CD1c-positive myeloid dendritic cell (primary cell): ENCODE data around the gene OR2AE1.

ENCODE experiments used
- DNase-seq: peaks from one replicate; pipeline ENCODE4 v3.0.0-alpha.2; 2016; ENCODE audit errors: extremely low spot score

OR2AE1 gene

DNA sequence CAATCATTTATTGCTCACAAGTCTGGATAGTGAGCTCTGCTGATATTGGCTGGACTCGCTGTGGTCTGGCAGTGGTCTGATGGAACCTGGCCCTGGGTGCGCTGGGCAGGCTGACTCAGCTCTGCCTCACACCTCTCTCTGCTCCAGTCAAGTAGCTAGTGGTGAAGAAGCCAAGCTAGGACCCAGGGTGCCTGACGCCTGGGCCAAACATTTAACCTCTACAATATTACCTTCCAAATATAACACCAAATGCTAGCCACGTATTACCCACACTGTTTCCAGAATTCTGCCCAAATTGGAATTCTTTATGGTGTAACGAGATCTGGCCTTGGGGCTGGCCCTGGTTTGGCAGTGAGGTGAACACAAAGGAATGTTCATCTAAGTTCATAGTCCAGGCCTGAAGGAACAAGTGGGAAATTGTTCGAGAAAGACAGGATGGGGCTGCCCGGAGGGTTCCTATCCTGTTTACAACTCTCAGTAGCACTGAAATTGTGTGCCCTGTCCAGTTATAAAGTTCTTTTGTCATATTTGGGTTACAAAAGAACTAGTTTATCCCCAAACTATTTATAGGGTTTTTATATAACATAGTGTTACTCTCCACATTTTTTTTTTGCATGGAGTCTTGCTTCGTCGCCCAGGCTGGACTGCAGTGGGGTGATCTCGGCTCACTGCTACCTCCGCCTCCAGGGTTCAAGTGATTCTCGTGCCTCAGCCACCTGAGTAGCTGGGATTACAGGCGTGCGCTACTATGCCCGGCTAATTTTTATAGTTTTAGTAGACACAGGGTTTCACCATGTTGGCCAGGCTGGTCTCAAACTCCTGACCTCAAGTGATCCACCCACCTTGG, 16.3 kb downstream of the OR2AE1 start:
- DNase-seq: no peak

DNA sequence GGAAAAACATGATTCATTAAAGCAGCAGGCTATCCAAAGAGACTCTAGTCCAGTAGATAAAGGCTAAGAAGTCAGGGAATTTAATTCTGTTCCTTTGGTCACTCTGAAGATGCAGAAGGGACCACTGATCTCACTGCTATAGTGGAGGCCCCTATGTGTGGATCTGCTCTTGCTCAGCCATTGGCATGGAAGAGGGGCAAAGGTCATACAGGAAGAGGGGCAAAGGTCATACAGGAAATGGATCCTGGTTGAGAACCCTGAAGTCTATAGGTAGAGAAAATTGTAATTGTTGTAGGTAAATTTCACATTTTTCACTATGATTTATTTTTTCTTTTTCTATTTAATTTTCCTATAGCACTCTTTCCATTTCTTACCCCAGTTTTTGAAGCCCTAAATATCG, 21.6 kb downstream of the OR2AE1 start:
- DNase-seq: no peak

DNA sequence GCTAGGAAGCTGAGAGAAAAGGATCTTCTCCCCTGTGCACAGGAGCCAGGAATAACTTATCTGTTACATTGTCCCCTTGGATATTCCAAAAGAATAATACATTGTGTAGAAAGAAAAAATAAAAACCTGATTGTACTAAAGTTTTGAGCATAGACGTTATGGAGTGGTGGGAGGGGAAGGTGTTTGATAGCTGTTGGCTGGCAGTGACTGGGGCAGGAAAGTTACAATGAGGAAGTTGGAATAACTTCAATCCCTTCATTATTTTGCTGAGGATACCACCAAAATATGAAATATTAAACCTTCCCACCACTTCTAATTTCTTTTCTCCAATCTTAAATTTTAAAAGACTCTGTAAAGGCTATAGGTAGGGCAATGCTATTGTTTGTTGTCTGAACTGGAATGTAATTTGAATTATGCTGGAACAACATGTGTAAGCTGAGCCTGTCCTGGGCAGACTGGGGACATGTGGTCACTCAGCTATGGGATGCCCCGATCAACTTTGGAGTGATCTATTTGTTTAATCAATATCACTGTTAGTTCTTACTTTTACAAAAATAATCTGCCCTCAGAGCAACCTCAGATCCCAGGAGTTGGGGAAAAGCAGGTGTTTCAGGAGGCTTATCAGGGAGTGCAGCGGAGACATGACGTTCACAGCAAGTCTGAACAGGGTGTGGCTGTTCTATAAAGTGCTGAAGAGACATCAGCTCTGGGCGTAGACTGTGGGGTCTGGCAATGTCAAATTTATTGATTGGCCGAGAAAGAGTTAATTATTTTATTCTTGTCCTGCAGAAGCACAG, 28.2 kb downstream of the OR2AE1 start:
- no peak for DNase-seq

DNA sequence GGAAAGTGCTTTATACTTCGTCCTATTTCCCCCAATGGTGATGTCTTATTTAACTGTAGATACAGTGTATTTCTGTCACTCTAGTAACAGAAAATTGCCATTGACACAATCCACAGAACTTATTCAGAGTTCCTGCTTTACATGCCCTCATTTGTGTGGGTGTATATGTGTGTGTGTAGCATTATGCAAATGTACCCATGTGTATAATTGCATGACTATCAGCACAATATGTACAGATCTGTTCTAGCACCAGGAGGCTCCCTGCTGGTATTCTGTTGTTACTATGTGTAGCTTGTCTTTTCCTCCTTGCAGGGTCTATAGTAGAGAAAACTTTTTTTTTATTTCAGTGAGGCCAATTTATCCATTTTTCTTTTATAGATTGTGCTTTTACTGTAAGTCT, 32.5 kb downstream of the OR2AE1 start:
- peak; percentile 9 for DNase-seq

DNA sequence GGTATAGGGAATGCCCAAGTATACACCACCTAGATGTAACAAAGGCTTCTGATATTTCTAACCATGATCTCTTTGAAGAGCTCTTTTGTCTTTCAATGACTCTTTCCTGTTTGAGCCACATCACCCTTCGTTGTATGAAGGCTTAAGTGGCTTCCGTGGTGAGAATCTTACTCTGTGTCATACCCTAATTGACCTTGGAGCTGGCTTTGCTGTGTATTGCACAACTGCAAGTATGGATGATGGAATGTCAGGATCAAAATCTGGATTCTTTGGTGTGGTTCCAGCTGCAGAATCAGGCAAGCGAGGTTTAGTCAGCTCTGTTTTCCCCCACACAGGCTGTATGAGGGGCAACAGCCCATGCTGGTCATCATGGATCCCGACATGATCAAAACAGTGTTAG, 33.0 kb downstream of the OR2AE1 start:
- DNase-seq: no peak

DNA sequence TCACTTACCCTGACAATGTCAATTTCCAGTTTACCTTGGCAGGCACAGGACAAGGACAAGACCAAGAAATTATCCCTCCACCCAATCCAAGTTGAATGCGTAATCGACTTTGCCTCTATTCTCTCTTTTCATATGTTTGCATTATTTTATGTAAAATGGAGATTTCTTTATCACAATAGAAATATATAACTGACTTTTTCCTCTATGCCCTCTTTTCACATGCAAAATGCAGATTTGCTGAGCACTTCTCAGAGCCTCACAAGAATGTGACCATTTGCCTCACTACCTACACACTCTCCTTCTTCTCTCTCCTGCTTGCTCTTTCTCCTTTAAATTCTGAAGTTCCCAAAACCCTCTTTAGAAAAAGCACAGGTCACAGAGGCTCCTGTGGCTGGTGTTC, 33.9 kb downstream of the OR2AE1 start:
- no peak for DNase-seq

DNA sequence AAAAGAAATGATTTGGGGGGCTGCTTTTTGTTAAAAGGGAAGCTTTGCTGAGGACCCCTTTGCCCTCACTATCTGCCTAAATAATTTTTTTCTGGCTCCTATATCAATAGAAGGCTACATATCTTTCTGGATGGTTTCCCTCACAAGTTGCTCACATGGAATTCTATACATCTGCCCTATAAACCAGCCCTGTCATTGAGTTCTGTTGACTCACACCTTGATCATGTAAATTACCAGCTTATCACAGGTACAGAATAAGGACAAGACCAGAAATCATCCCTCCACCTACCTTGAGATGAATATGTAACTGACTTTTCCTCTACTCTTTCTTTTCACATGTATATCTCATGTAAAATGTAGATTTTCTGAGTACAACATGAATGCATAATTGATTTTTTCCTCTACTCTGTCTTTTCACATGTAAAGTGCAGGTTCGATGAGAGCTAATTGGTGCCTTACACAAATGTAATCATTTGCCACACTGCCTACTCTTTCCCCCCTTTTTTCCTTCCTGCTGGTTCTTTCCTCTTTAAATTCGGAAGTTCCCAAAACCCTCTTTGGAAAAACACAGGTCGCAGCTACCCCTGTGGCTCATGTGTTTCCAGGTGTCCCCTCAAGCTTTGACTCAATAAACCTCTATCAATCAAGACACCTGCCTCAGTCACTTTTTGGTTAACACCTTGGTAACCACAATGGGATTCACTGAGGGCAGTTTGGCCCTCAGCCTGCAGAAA, 36.5 kb downstream of the OR2AE1 start:
- DNase-seq: no peak

DNA sequence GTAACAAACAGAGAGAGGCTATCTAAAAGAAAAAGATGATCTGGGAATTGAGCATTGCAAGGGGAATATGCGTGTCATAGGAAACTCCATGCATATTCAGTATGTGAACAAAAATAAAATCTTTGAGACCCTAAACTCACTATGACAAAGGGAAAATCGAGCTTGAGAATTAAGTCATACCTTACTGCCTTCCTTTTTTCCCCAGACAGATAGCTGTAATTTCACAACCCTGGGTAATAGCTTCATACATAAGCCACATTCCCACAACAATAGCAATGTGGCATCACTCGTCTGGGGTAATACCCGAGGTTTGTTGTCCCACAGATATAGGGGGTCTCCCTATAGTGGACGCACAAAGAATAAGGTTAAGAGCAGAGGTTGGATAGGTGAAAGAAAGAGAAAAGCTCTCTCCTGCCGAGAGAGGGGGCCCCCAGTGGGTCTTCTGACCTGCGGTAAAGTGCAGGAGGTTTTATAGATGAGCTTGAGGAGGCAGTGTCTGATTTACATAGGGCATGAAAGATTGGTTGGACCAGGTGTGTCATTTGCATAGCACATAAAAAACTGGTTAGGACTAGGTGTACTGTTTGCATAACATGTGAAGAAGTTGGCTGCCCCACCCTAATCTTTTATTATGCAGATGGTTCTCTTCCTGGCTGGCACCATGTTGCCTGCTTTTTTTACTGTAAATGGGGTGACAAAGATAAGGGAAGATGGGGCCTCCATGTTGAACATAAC, 37.4 kb downstream of the OR2AE1 start:
- no peak for DNase-seq

DNA sequence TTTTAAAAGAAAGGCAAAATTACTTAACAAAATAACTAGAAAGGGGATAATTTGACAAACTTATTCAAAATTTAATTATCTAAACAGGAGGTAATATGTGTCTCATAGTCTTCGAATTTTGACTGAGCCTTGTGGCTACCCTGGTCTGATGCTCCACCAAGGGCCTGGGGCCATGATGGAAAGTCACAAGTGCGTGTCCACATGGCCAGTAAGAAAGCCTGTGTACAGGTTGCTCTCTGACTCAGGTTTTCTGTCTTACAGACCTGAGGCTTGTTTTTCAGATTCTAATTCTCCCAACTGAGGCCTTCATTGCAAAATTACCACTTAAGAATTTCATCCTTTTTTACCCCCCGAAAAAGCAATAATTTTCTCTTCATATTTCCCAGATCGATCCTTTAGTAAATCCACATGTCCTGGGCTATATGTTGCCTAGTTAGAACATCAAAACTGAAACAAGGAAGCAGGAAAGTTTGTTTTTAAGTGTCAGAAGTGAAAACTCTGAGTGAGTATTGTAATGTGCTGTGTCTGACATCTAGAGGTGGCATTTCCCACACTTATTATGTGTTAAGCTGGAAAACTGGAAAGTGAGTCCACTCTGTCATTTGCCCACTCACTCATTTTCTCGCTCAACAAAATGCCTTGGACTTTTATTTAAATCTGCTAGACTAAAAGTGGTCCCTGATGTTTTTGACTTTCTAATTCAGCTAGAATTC, 39.0 kb downstream of the OR2AE1 start:
- no peak for DNase-seq

DNA sequence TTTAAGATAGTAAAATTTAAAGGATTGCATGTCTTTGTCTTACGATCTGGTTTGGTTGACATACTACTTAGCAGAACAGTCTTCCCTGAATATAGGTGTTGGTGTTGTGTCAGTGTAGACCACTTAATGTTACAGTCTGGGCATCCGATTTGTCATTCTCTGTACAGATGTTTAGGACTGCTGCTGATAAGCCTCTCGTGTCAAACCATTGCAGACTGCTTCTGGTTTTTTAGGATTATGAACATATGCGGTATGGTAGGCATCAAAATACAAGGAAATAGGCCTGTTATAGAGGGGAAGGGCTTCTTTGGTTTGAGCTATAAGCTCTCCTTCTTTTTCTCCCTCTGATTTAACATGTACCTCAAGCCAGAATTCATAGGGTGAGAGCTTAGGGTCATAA, 41.6 kb downstream of the OR2AE1 start:
- DNase-seq: no peak

DNA sequence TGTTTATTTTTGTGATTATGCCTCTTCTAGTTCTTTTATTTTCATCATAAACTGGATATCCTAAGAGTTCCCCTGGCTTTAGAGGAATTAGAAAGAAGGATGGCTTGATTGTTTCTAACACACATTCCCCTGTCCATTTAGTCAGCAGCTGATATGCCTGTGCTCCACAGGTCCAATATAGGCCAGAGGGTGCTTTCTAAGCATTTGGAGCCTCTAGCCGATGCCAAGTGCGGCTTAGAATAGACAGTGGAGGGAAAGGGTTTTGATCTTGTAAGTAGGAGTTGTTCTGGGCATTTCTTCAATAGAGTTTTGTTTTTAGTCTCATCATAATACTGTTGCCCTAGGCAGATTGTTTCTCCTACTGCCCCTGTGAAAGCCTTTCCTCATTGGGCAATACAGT, 42.5 kb downstream of the OR2AE1 start:
- no peak for DNase-seq

DNA sequence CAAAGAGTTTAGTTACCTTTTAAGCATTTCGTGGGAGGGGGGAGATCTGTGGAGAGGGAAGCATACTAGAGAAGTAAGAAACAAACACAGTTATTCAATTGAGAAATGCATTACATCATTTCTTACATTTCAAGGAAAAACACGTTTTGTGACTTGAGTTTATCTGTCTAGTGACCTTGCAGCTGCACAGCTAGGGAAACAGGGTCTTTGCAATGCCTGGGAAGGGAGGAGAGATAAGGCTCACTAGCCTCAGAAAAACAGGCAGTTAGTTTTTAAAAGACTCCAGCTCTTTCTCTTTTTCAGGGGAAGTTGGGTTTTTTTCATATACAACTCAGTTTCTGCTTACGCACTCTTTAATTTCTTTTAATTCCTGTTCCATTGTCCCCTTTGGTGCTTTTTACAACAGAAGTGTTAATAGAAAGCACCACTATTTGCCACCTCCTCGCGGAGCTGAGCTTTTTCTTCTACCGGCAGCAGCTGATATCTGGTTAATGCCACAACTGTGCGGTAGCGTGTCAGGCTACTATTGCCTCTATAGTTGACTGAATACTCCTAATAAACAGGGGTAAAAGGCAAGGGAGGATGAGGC, 43.5 kb downstream of the OR2AE1 start:
- no peak for DNase-seq

DNA sequence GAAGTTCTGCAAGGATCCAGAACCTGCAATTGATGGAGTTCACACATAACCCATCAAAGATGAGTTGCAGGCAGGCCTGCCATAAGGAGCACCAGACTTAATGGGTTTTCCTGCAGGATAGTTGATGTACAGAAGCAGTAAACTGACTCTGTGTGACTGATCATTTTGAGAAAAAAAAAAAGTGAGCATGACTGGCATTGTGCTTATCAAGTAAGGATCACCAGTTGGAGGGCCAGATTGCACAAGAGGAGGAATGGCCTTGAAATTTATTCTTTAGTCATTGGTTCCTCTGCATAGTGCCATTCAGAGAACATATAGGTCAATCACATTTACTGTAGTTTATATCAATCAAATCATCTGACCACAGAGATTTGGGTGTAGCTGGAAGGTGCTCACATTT, 45.2 kb downstream of the OR2AE1 start:
- no peak for DNase-seq

DNA sequence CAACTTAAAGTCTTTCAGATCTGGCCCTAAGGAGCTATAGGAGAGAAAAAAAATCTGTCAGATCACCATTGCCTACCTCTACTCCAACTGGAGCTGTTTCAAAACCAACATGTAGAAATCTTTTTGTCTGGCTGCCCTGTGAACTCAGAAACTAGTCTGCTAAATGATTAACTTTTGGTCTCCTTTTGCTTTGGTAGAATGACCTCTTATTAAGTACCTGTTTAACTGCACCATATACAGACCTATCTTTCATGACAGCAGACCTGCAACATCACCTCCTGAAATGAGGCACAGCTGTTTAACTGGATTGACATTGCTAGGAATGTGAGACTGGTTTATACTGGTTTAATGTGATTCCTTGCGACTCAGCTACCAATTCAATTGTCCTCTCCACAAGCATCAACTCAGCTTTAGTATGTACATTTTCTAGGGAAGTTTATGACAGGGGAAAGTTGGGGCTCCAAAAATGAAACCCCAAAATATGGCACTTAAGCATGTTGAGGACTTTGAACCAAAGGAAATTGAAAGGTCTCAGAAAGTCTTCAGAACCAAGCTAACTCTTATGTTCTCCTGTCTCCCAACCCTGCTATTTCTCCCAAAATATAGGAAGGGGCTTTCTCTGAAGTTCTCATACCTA, 47.2 kb downstream of the OR2AE1 start:
- DNase-seq: no peak

DNA sequence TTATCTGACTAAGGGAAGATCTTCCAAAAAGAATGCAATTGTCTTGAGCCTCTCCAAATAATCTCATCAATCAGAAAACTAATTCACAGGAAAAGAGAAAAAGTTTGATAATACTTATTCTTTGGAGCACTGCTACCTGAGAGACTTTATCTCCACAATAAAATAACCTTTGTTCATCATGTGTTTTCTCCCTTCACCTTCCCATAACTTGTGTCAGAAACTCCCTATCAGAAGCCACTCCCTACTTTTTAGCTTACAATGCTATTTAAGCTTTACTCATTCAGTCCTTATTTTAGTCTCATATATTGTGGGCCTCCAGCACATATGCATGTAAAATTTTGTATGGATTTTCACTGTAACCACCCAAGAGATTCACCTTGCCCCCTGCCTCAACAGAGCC, 48.0 kb downstream of the OR2AE1 start:
- DNase-seq: no peak

DNA sequence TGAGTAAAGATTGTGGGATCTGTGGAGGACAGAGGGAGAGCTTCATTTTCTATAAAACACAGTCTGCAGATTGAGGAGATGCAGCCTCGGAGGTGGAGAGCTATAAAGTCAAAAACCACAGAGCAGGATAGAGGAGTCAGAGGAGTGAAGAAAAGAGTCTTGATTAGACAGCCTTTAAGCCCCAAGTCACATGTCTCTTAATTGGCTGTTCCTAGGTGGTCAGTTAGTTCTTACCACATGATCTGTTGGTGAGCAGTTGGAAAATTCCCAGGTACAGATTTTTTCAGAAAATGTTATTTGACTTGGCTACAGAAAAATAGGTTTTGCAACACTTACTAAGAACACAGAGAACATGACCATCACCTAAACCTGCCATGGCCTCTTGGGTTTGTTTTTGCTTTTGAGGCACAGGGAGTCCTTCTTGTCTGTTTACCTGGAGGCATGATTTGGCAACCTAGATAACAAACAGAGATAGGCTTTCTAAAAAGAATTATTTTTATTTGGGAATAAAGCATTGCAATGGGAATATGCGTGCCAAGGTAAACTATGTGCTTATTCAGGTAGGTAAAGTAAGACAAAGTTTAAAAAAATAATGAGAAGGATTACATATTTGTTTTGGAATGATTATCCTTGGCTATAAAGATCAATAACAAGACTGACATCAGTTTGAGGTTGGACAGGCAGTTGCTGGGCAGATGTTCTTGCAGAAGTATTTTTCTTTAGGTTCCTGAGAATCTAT, 49.6 kb downstream of the OR2AE1 start:
- no peak for DNase-seq
